ENCODE data around the gene RGS3. TPM values are rescaled to one million over a fixed set of nuclear protein-coding genes. Genes with fewer than 3 reads are reported as not detected.

RGS3 gene
- polyA plus RNA-seq, 1 of the 3 experiments (the other 2 are of a cell fraction): 50.6 TPM

DNA sequence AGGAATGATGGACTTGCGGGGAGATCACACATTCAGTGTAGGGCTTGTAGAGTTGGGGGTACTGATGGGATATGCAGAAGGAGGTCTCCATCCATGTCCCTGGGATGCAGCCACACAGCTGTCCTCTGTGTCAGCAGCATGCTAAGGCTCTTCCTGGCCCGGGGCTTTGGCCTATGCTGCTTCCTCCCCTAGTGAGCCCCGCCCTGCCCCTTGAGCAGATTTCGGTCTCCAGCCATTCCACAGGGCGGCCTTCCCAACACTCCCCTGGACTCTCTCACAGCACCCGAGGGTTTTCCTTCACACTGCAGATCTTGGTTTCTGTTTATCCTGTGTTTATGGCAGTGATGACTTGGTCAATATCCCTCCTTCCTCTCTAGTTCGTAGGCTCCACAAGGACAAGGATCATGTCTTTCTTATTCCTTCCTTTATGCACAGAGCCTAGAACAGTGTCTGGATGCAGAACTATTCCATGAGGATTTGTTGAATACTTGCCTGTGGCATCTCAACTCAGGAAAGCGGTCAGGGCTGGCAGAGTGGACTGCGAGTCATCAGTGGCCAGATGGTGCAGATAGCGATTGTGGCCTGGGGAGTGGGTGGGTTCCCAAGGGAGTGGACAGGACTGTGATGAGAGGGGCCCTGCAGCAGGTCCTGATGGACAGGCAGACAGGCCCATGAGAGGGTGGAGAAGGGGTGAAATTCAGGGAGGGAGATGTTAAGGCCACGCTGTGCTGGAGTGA lies 114.2 kb downstream of the RGS3 start (continued):
- TF ChIP-seq, protein P1, sequence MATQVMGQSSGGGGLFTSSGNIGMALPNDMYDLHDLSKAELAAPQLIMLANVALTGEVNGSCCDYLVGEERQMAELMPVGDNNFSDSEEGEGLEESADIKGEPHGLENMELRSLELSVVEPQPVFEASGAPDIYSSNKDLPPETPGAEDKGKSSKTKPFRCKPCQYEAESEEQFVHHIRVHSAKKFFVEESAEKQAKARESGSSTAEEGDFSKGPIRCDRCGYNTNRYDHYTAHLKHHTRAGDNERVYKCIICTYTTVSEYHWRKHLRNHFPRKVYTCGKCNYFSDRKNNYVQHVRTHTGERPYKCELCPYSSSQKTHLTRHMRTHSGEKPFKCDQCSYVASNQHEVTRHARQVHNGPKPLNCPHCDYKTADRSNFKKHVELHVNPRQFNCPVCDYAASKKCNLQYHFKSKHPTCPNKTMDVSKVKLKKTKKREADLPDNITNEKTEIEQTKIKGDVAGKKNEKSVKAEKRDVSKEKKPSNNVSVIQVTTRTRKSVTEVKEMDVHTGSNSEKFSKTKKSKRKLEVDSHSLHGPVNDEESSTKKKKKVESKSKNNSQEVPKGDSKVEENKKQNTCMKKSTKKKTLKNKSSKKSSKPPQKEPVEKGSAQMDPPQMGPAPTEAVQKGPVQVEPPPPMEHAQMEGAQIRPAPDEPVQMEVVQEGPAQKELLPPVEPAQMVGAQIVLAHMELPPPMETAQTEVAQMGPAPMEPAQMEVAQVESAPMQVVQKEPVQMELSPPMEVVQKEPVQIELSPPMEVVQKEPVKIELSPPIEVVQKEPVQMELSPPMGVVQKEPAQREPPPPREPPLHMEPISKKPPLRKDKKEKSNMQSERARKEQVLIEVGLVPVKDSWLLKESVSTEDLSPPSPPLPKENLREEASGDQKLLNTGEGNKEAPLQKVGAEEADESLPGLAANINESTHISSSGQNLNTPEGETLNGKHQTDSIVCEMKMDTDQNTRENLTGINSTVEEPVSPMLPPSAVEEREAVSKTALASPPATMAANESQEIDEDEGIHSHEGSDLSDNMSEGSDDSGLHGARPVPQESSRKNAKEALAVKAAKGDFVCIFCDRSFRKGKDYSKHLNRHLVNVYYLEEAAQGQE (IDR thresholded peaks at IDR 0.05; ENCODE audit: low read depth, low read length): 0 out of 2 replicates have a peak, but pooled peaks have one; percentile 23
- TF ChIP-seq RFX5 (IDR thresholded peaks at IDR 0.05; ENCODE audit: low read length) (no peak), ELF1 (IDR thresholded peaks at IDR 0.05) (no peak), FOXJ3 (CRISPR knock-in tag; IDR thresholded peaks at IDR 0.05) (no peak), MXI1 (IDR thresholded peaks at IDR 0.05; ENCODE audit: low read depth, low read length) (no peak), EZH2phosphoT487 (IDR thresholded peaks at IDR 0.05; ENCODE audit: borderline replicate concordance, low read depth) (no peak), GATA2 (CRISPR knock-in tag; IDR thresholded peaks at IDR 0.05) (peak; percentile 36; the same call in 1 of the 2 replicates), MAX (IDR thresholded peaks at IDR 0.05; ENCODE audit: low read depth) (no peak), RAD21 (IDR thresholded peaks at IDR 0.05; ENCODE audit: low read length) (no peak), ZBTB33 (IDR thresholded peaks at IDR 0.05; ENCODE audit: borderline replicate concordance, low read depth) (no peak), USF2 (IDR thresholded peaks at IDR 0.05; ENCODE audit: borderline replicate concordance, low read depth, low read length) (no peak), YY1 (IDR thresholded peaks at IDR 0.05; ENCODE audit: low read depth) (no peak), RCOR1 (IDR thresholded peaks at IDR 0.05; ENCODE audit: low read length) (no peak), FOXM1 (IDR thresholded peaks at IDR 0.05; ENCODE audit: low read depth) (no peak), EP300 (IDR thresholded peaks at IDR 0.05; ENCODE audit: borderline replicate concordance in 1 of 2, low read depth in 1 of 2, low read length in 1 of 2) (peak in 1 of 2 experiments; percentile 48; a peak in 1 of 4 replicates), RXRA (IDR thresholded peaks at IDR 0.05; ENCODE audit: borderline replicate concordance, low read depth) (peak; percentile 58; the same call in 1 of the 2 replicates), TCF12 (IDR thresholded peaks at IDR 0.05) (peak; percentile 85), USF1 (IDR thresholded peaks at IDR 0.05; ENCODE audit: borderline replicate concordance, low read depth) (no peak), NFIC (IDR thresholded peaks at IDR 0.05; ENCODE audit: borderline replicate concordance) (peak; percentile 50; the same call in 1 of the 2 replicates)
- TF ChIP-seq, protein P2, sequence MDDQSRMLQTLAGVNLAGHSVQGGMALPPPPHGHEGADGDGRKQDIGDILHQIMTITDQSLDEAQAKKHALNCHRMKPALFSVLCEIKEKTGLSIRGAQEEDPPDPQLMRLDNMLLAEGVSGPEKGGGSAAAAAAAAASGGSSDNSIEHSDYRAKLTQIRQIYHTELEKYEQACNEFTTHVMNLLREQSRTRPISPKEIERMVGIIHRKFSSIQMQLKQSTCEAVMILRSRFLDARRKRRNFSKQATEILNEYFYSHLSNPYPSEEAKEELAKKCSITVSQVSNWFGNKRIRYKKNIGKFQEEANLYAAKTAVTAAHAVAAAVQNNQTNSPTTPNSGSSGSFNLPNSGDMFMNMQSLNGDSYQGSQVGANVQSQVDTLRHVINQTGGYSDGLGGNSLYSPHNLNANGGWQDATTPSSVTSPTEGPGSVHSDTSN (IDR thresholded peaks at IDR 0.05): peak; percentile 85
